ENCODE results near the gene LRIG1. TPM values are rescaled to one million over a fixed set of nuclear protein-coding genes. Genes with fewer than 3 reads are reported as not detected.

Gene LRIG1
- total RNA-seq, 1 donor from 2014 or later = 178 TPM

- Mint-ChIP-seq H3K27ac (ENCODE audit: unreplicated experiment) (no peak overlapping the region), H3K4me1 (peaks cover 39% of the 10 kb centered on the region), H3K36me3 (ENCODE audit: low read depth) (no peaks in the 10 kb centered on the region), H3K4me3 (no peak overlapping the region), H3K27me3 (ENCODE audit: low read depth) (no peaks in the 10 kb centered on the region), H3K9me3 (no peaks in the 10 kb centered on the region)
- TF ChIP-seq CTCF (conservative IDR thresholded peaks at IDR 0.05) = no peak
- DNase-seq (ENCODE audit: low read depth, low spot score) = no peak
Observed at GRCh38 chr3:66537735-66538134, 36.9 kb upstream of the LRIG1 start.

GRCh38 chr3:66536791-66537190 lies 36.0 kb upstream of the LRIG1 start:
- Mint-ChIP-seq H3K4me1 (peaks cover 39% of the 10 kb centered on the region), H3K36me3 (ENCODE audit: low read depth) (no peaks in the 10 kb centered on the region), H3K27me3 (ENCODE audit: low read depth) (no peaks in the 10 kb centered on the region), H3K9me3 (no peaks in the 10 kb centered on the region), H3K27ac (ENCODE audit: unreplicated experiment) (no peak overlapping the region), H3K4me3 (no peak overlapping the region)
- DNase-seq (ENCODE audit: low read depth, low spot score) = no peak
- no peak for TF ChIP-seq CTCF (conservative IDR thresholded peaks at IDR 0.05)

- H3K4me3 Mint-ChIP-seq = no peak overlapping the region
- no peak for TF ChIP-seq CTCF (conservative IDR thresholded peaks at IDR 0.05)
- no peaks in the 10 kb centered on the region for H3K36me3 Mint-ChIP-seq (ENCODE audit: low read depth)
- H3K9me3 Mint-ChIP-seq = no peaks in the 10 kb centered on the region
- DNase-seq (ENCODE audit: low read depth, low spot score) = no peak
- peaks cover 52% of the 10 kb centered on the region for H3K4me1 Mint-ChIP-seq
- no peak overlapping the region for H3K27ac Mint-ChIP-seq (ENCODE audit: unreplicated experiment)
- H3K27me3 Mint-ChIP-seq (ENCODE audit: low read depth) = no peaks in the 10 kb centered on the region
Observed at GRCh38 chr3:66534304-66534845, 33.6 kb upstream of the LRIG1 start.

GRCh38 chr3:66532613-66533012 lies 31.8 kb upstream of the LRIG1 start:
- Mint-ChIP-seq H3K27ac (ENCODE audit: unreplicated experiment) (no peak overlapping the region), H3K27me3 (ENCODE audit: low read depth) (no peaks in the 10 kb centered on the region), H3K4me3 (no peak overlapping the region), H3K36me3 (ENCODE audit: low read depth) (no peaks in the 10 kb centered on the region), H3K4me1 (peaks cover 34% of the 10 kb centered on the region), H3K9me3 (no peaks in the 10 kb centered on the region)
- no peak for DNase-seq (ENCODE audit: low read depth, low spot score)
- TF ChIP-seq CTCF (conservative IDR thresholded peaks at IDR 0.05) = no peak

- Mint-ChIP-seq H3K4me3 (no peak overlapping the region), H3K4me1 (peaks cover 31% of the 10 kb centered on the region), H3K9me3 (no peaks in the 10 kb centered on the region), H3K27me3 (ENCODE audit: low read depth) (no peaks in the 10 kb centered on the region), H3K27ac (ENCODE audit: unreplicated experiment) (no peak overlapping the region), H3K36me3 (ENCODE audit: low read depth) (no peaks in the 10 kb centered on the region)
- DNase-seq (ENCODE audit: low read depth, low spot score) = no peak
- TF ChIP-seq CTCF (conservative IDR thresholded peaks at IDR 0.05) = no peak
Observed at GRCh38 chr3:66532160-66532587, 31.4 kb upstream of the LRIG1 start.
